ENCODE measurements around the gene IMP4.

GRCh38 chr2:130316596-130316995, 26.1 kb upstream of the IMP4 start:
- TF ChIP-seq CTCF (IDR thresholded peaks at IDR 0.05) (no peak), POLR2A (IDR thresholded peaks at IDR 0.05) (no peak), EP300 (IDR thresholded peaks at IDR 0.05) (no peak)

Measured in tibial nerve (tissue), 4 donors.